Gastroesophageal sphincter (tissue), 4 donors: Measurements from ENCODE around the gene THSD4. TPM values are rescaled to one million over a fixed set of nuclear protein-coding genes. Genes with fewer than 3 reads are reported as not detected.

ENCODE experiments used
- ATAC-seq: fragments of 150-250 bp; one replicate; pipeline ENCODE4 v1.9.1; 2016; ENCODE audit warnings: mild to moderate bottlenecking, moderate library complexity
- H3K27ac ChIP-seq, 4 donors: fragments of 200-600 bp; sonication (generic) in 3 of 4; 1 replicate in 3 of 4; 2 replicates in 1 of 4; pipeline ENCODE4 v1.5.1; 2016 to 2019
- H3K27me3 ChIP-seq: fragments of 200-600 bp; sonication (generic); one replicate; pipeline ENCODE4 v1.5.1; 2019
- H3K36me3 ChIP-seq, 2 donors: fragments of 200-600 bp; sonication (generic); one replicate each; pipeline ENCODE4 v1.5.1; 2019; ENCODE audit warnings: control low read depth in 1 of 2
- H3K4me1 ChIP-seq, 3 donors: fragments of 200-600 bp; sonication (generic); 1 replicate in 2 of 3; 2 replicates in 1 of 3; pipeline ENCODE4 v1.5.1; 2016 to 2019; ENCODE audit warnings: control low read depth in 2 of 3
- H3K4me3 ChIP-seq, 2 donors: fragments of 200-600 bp; sonication (generic); one replicate each; pipeline ENCODE4 v1.5.1; 2019; ENCODE audit warnings: mild to moderate bottlenecking in 1 of 2, moderate library complexity in 1 of 2
- H3K9me3 ChIP-seq, 3 donors: fragments of 200-600 bp; sonication (generic); one replicate each; pipeline ENCODE4 v1.5.1; 2017 to 2019; ENCODE audit warnings: control low read depth in 2 of 3
- CTCF ChIP-seq, 4 experiments: fragments of 200-600 bp in 2 of 4; fragments of 450-650 bp in 2 of 4; sonication (generic) in 1 of 4; IDR thresholded peaks; one replicate each; pipeline ENCODE4 v1.5.1; 2017 to 2019; ENCODE audit warnings: antibody characterized with exemption in 4 of 4, mild to moderate bottlenecking in 2 of 4, moderate library complexity in 2 of 4
- EP300 ChIP-seq: sonication (generic); formaldehyde crosslinking; IDR thresholded peaks from one replicate; pipeline ENCODE4 v1.6.1; 2017; ENCODE audit warnings: antibody characterized with exemption, mild to moderate bottlenecking
- POLR2A ChIP-seq, 2 donors: fragments of 450-650 bp; IDR thresholded peaks; one replicate each; pipeline ENCODE4 v1.6.1; 2017; ENCODE audit warnings: antibody characterized with exemption in 2 of 2, mild to moderate bottlenecking in 2 of 2, moderate library complexity in 1 of 2
- POLR2AphosphoS5 ChIP-seq: sonication (generic); formaldehyde crosslinking; IDR thresholded peaks from one replicate; pipeline ENCODE4 v1.6.1; 2017; ENCODE audit warnings: antibody characterized with exemption
- WGBS, 2 donors: methylation state at CpG; one replicate each; pipeline ENCODE4 v1.1.5; 2018; ENCODE audit warnings: low coverage in 1 of 2; 5-methylcytosine and 5-hydroxymethylcytosine counted together
- total RNA-seq, 4 donors: library from RNA; depleted of rRNA; stranded (reverse); fragments of >200 nt; gene quantifications; one replicate each; pipeline ENCODE4 v1.1.0, GENCODE V29; 2016

THSD4 gene
- total RNA-seq, 4 donors from 2014 or later, result 4.6 to 28.5 (median 17.6) TPM

- Histone ChIP-seq H3K27me3 (no peaks in the 10 kb centered on the region), H3K4me3 (no peak overlapping the region), H3K27ac (no peak overlapping the region), H3K9me3 (no peaks in the 10 kb centered on the region), H3K4me1 (no peaks in the 10 kb centered on the region), H3K36me3 (peaks cover 9 to 57% of the 10 kb centered on the region in 2 donors)
- no peak for TF ChIP-seq POLR2A (IDR thresholded peaks at IDR 0.05)
- no peak for TF ChIP-seq POLR2AphosphoS5
- no peak for TF ChIP-seq EP300
- TF ChIP-seq CTCF (IDR thresholded peaks at IDR 0.05), result no peak
- ATAC-seq, result no peak
- 55 to 80% methylated on average over 2 of the region's 2 CpGs for WGBS, 2 donors
These were observed 715.7 kb downstream of the THSD4 start for GRCh38 chr15:71830981-71831380.

Other genes with a start within 250 kb of the THSD4 start
- gene THAP10, start 223.0 kb upstream of the THSD4 start, total RNA-seq, result 1 to 10 TPM; 1.5 to 4.6 (median 2.7) TPM
- 10 to 100 TPM in 2 of 4 donors, 1 to 10 TPM in 2; 5.8 to 14.5 (median 9.2) TPM for gene LRRC49, start 222.6 kb upstream of the THSD4 start, total RNA-seq